ENCODE results near the gene INSIG1. TPM values are rescaled to one million over a fixed set of nuclear protein-coding genes. Genes with fewer than 3 reads are reported as not detected.

The INSIG1 gene
- total RNA-seq, 1 donor from 2014 or later: 21.8 TPM

GRCh38 chr7:155311826-155312537 is 14.3 kb downstream of the INSIG1 start:
- Mint-ChIP-seq H3K4me1 (ENCODE audit: unreplicated experiment) (no peaks in the 10 kb centered on the region), H3K27me3 (ENCODE audit: unreplicated experiment) (no peaks in the 10 kb centered on the region), H3K36me3 (ENCODE audit: unreplicated experiment) (peaks cover 30% of the 10 kb centered on the region), H3K4me3 (ENCODE audit: unreplicated experiment) (no peak overlapping the region), H3K9me3 (ENCODE audit: unreplicated experiment) (no peaks in the 10 kb centered on the region), H3K27ac (ENCODE audit: unreplicated experiment) (no peak overlapping the region)
- DNase-seq (ENCODE audit: extremely low spot score, unreplicated experiment): no peak
- TF ChIP-seq, protein P1, sequence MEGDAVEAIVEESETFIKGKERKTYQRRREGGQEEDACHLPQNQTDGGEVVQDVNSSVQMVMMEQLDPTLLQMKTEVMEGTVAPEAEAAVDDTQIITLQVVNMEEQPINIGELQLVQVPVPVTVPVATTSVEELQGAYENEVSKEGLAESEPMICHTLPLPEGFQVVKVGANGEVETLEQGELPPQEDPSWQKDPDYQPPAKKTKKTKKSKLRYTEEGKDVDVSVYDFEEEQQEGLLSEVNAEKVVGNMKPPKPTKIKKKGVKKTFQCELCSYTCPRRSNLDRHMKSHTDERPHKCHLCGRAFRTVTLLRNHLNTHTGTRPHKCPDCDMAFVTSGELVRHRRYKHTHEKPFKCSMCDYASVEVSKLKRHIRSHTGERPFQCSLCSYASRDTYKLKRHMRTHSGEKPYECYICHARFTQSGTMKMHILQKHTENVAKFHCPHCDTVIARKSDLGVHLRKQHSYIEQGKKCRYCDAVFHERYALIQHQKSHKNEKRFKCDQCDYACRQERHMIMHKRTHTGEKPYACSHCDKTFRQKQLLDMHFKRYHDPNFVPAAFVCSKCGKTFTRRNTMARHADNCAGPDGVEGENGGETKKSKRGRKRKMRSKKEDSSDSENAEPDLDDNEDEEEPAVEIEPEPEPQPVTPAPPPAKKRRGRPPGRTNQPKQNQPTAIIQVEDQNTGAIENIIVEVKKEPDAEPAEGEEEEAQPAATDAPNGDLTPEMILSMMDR (IDR thresholded peaks at IDR 0.05): no peak

DNA sequence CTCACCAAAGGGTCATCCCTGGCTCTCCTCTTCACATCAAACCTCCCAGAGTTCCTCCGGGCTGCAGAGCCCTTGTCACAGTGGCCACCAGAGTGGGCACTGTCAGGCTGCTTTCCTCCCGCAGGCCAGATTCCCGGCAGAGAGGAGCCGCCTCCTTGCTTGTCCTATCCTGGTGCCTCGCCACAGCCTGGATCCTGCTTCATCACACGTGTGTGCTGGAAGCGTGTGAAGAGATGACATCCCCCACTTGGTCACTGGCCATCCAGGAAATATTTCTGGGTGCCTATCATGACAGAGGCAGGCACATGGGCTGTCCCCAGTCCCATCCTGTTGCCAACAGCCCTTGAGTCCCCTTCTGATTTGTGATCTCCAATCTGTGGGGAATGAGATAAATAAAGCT is 15.0 kb downstream of the INSIG1 start:
- TF ChIP-seq, protein P1 (IDR thresholded peaks at IDR 0.05): no peak
- no peak for DNase-seq (ENCODE audit: extremely low spot score, unreplicated experiment)
- no peak overlapping the region for H3K27ac Mint-ChIP-seq (ENCODE audit: unreplicated experiment)
- H3K4me3 Mint-ChIP-seq (ENCODE audit: unreplicated experiment): no peak overlapping the region
- H3K4me1 Mint-ChIP-seq (ENCODE audit: unreplicated experiment): no peaks in the 10 kb centered on the region
- H3K36me3 Mint-ChIP-seq (ENCODE audit: unreplicated experiment): peaks cover 23% of the 10 kb centered on the region
- no peaks in the 10 kb centered on the region for H3K9me3 Mint-ChIP-seq (ENCODE audit: unreplicated experiment)
- no peaks in the 10 kb centered on the region for H3K27me3 Mint-ChIP-seq (ENCODE audit: unreplicated experiment)

GRCh38 chr7:155313096-155313495 is 15.4 kb downstream of the INSIG1 start:
- Mint-ChIP-seq H3K36me3 (ENCODE audit: unreplicated experiment) (peaks cover 19% of the 10 kb centered on the region), H3K4me1 (ENCODE audit: unreplicated experiment) (no peaks in the 10 kb centered on the region), H3K4me3 (ENCODE audit: unreplicated experiment) (no peak overlapping the region), H3K27me3 (ENCODE audit: unreplicated experiment) (no peaks in the 10 kb centered on the region), H3K27ac (ENCODE audit: unreplicated experiment) (no peak overlapping the region), H3K9me3 (ENCODE audit: unreplicated experiment) (no peaks in the 10 kb centered on the region)
- TF ChIP-seq, protein P1 (IDR thresholded peaks at IDR 0.05): no peak
- no peak for DNase-seq (ENCODE audit: extremely low spot score, unreplicated experiment)

- Mint-ChIP-seq H3K27me3 (ENCODE audit: unreplicated experiment) (peaks cover 14% of the 10 kb centered on the region), H3K27ac (ENCODE audit: unreplicated experiment) (no peak overlapping the region), H3K9me3 (ENCODE audit: unreplicated experiment) (no peaks in the 10 kb centered on the region), H3K36me3 (ENCODE audit: unreplicated experiment) (no peaks in the 10 kb centered on the region), H3K4me1 (ENCODE audit: unreplicated experiment) (no peaks in the 10 kb centered on the region), H3K4me3 (ENCODE audit: unreplicated experiment) (no peak overlapping the region)
- TF ChIP-seq, protein P1 (IDR thresholded peaks at IDR 0.05): no peak
- peak; percentile 56 for DNase-seq (ENCODE audit: extremely low spot score, unreplicated experiment)
Measured at GRCh38 chr7:155315977-155316376, 18.3 kb downstream of the INSIG1 start.

DNA sequence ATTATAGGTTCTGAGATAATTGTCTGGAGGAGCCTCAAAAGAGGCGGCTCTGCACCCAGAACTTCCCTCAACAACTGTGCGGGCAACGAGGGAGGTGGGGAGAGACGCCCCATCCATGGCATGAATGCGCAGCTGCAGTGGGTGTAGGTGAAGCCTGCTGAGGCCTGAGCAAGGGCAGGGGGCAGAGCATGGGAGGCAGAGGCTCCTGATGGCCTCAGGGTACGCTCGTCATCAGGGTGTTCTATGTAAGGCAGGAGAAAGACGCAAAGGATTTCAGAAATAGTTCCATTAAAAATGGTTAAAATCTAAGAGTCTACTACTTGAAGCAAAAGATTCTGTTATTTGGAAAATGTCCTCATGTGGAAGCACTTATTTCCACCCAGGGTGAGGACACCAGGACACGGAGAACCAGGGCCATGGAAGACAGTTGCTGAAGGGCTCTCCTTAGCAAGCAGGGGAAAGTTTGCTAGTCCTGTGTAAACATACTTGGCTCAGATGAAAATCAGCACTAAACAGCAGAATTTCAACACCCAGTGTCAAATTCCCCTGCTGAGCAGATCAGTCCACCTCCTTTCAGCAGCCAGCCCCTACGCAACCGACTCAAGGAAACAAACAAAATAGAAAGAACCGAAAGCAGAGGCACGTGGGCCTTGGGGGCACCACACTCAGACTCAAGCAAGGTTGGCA is 18.9 kb downstream of the INSIG1 start:
- Mint-ChIP-seq H3K4me3 (ENCODE audit: unreplicated experiment) (no peak overlapping the region), H3K27me3 (ENCODE audit: unreplicated experiment) (peaks cover 14% of the 10 kb centered on the region), H3K4me1 (ENCODE audit: unreplicated experiment) (no peaks in the 10 kb centered on the region), H3K27ac (ENCODE audit: unreplicated experiment) (no peak overlapping the region), H3K9me3 (ENCODE audit: unreplicated experiment) (no peaks in the 10 kb centered on the region), H3K36me3 (ENCODE audit: unreplicated experiment) (no peaks in the 10 kb centered on the region)
- TF ChIP-seq, protein P1 (IDR thresholded peaks at IDR 0.05): no peak
- no peak for DNase-seq (ENCODE audit: extremely low spot score, unreplicated experiment)
